Measurements from ENCODE around the gene ZNF451.
"Not testable (repeated sequence)": the region's sequence is repeated elsewhere in the genome, so short reads cannot be mapped to it uniquely, and the experiment has no call there.

The ZNF451 gene

GRCh38 chr6:57089687-57090457 lies at the start of gene ZNF451:
TSS of gene ZNF451 (plus strand) at chr6:57090188. CDS start at chr6:57090254, 66 bp downstream.
- peak; percentile 94 for DNase-seq

- DNase-seq: not testable (repeated sequence)
These were observed 45.9 kb upstream of the ZNF451 start for GRCh38 chr6:57044061-57044460.

GRCh38 chr6:57044568-57044967 lies 45.4 kb upstream of the ZNF451 start:
- DNase-seq: no peak

- DNase-seq: peak; percentile 67
These were observed 43.4 kb upstream of the ZNF451 start, which contains the start of gene KIAA1586 for GRCh38 chr6:57046332-57047256. TSS of gene KIAA1586 (plus strand) at chr6:57046693. CDS start at chr6:57046756, 63 bp downstream.

- not testable (repeated sequence) for DNase-seq
These were observed 42.8 kb upstream of the ZNF451 start for GRCh38 chr6:57047257-57047585.

GRCh38 chr6:57047859-57048258 lies 42.1 kb upstream of the ZNF451 start:
- DNase-seq: not testable (repeated sequence)

GRCh38 chr6:57048577-57048976 lies 41.4 kb upstream of the ZNF451 start:
- no peak for DNase-seq

GRCh38 chr6:57063847-57064246 lies 26.1 kb upstream of the ZNF451 start:
- no peak for DNase-seq

- no peak for DNase-seq
These were observed 25.2 kb upstream of the ZNF451 start for GRCh38 chr6:57064809-57065208.

GRCh38 chr6:57068061-57068460 lies 21.9 kb upstream of the ZNF451 start:
- DNase-seq: no peak

GRCh38 chr6:57069228-57069627 lies 20.8 kb upstream of the ZNF451 start:
- DNase-seq: no peak

- DNase-seq: no peak
These were observed 20.1 kb upstream of the ZNF451 start for GRCh38 chr6:57069920-57070331.

GRCh38 chr6:57072108-57072507 lies 17.9 kb upstream of the ZNF451 start:
- DNase-seq: no peak

- DNase-seq: no peak
These were observed 15.6 kb upstream of the ZNF451 start for GRCh38 chr6:57074383-57074782.

- no peak for DNase-seq
These were observed 14.9 kb upstream of the ZNF451 start for GRCh38 chr6:57075092-57075491.

- DNase-seq: no peak
These were observed 11.3 kb upstream of the ZNF451 start for GRCh38 chr6:57078531-57079207.

GRCh38 chr6:57085471-57085870 lies 4.5 kb upstream of the ZNF451 start:
- DNase-seq: no peak

GRCh38 chr6:57086843-57087242 lies 3.1 kb upstream of the ZNF451 start:
- DNase-seq: no peak

- DNase-seq: no peak
These were observed 2.1 kb upstream of the ZNF451 start for GRCh38 chr6:57087916-57088315.

GRCh38 chr6:57089265-57089664 lies 723 bp upstream of the ZNF451 start:
- no peak for DNase-seq

- not testable (repeated sequence) for DNase-seq
These were observed 575 bp downstream of the ZNF451 start for GRCh38 chr6:57090458-57091067.

- DNase-seq: not testable (repeated sequence)
These were observed 1.4 kb downstream of the ZNF451 start for GRCh38 chr6:57091375-57091774.

GRCh38 chr6:57094689-57095088 lies 4.7 kb downstream of the ZNF451 start:
- no peak for DNase-seq

Measured in NCI-H1048 (cell line).